GM19035 (cell line): ENCODE data around the gene BCDIN3D.

Experiments used
- ATAC-seq: cut with Tn5 transposase; IDR thresholded peaks from one replicate; pipeline ENCODE4 v1.9.1; 2021; ENCODE audit not compliant: unreplicated experiment

Gene BCDIN3D

DNA sequence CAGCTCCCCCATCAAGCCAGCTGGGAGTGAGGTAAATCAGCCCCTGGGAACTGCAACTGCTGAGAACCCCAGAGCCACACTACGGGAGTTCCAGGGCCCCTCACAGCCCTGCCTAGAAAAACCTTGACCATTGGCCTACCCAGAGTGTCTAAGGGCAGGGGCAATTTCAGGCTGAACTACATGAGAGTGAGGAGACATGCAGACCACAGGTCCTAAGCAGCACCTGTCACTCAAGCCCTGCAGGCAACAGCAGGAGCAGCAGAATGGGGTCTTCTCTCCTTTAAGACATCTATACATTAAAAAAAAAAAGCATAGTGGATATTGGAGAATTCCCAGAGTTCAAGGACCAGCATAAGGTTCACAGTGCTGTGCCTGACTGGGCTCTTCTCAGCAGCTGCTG, 19.6 kb downstream of the BCDIN3D start:
- no peak for ATAC-seq

DNA sequence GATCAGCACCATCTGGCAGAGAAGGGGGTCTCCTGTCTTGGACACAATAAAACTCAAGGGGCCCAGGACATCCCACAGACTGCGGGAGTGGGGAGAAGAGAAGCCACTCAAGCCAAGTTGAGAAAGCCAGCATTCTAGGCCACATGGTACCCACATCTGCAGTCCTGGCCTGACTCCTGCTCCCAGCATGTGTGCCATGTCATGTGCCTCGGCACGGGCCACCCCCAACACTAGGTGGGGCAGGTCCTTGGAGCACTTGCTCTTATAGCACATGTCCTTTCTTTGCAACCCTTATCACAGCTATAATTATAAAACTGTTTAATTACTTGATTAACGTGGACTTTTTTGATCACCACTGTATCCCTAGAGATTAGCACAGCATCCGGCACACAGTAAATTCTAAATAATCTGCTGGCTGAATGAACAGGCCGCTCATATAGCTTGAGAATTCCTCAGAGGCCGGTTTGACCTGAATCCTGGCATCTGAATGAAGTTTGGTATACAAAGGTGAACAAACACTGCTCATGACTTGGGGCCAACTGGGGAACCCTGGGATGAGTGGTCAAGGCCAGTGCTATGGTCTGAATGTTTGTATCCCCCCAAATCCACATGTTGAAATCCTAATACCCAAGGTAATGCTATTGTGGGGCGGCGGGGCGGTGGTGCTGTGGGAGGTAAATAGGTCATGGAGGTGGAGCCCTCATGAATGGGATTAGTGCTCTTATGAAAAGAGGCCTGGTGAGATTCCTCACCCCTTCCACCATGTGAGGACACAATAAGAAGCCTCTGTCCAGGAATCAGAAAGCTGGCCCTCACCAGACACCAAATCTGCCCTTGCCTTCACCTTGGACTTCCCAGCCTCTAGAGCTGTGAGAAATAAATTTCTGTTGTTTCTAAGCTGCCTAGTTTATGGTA, 21.3 kb downstream of the BCDIN3D start:
- ATAC-seq: no peak

DNA sequence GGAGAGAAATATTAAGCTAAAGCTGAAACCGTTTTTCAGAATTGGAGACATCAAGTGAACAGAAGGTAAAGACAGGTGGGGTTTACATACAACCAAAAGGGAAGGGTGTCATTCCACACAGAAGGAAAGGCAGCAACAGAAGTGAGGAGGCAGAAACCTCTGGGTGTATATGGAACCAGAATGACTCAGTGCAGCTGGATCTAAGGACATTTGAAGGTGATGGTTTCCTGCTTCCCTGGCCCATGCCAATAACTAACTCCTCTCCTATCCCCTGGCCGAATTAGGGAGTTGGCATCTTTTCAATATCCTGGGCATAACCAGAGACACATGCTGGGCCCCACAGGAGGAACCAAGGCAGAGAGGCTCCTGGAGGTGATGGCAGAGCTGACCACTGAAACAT, 23.1 kb downstream of the BCDIN3D start:
- no peak for ATAC-seq

- ATAC-seq: no peak
Observed at GRCh38 chr12:49818241-49818895, 24.5 kb downstream of the BCDIN3D start.

- ATAC-seq: no peak
Observed at GRCh38 chr12:49813131-49813530, 29.8 kb downstream of the BCDIN3D start.

- ATAC-seq: no peak
Observed at GRCh38 chr12:49811961-49812401, 30.9 kb downstream of the BCDIN3D start.

- no peak for ATAC-seq
Observed at GRCh38 chr12:49811136-49811535, 31.8 kb downstream of the BCDIN3D start.

GRCh38 chr12:49809906-49810389, 33.0 kb downstream of the BCDIN3D start:
- no peak for ATAC-seq

DNA sequence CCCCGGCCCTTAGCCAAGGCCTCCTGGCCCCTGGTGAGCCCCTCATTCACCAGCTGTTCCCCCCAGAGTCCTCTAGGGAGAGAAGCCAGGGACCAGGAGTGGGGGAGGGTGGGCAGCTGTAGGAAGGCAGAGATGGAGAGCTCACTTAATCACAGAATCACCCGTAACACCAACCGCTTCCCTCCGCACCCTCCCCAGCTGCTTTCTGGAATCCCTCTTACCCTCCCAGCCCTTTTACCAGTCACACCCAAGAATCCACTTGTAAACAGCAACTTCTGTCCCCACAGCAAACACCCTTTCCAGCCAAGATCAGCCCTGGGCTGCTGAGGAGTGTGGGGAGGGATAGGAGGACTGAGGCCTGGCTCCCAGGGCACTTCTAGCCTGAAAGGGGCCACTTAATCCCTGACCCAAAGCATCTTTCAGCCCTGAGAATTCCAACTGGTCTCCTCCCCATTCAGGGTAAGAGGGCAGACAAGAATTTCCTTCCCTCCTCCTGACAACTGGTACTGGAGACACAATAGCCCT, 33.5 kb downstream of the BCDIN3D start:
- ATAC-seq: no peak

- ATAC-seq: no peak
Observed at GRCh38 chr12:49808686-49809380, 34.1 kb downstream of the BCDIN3D start.

DNA sequence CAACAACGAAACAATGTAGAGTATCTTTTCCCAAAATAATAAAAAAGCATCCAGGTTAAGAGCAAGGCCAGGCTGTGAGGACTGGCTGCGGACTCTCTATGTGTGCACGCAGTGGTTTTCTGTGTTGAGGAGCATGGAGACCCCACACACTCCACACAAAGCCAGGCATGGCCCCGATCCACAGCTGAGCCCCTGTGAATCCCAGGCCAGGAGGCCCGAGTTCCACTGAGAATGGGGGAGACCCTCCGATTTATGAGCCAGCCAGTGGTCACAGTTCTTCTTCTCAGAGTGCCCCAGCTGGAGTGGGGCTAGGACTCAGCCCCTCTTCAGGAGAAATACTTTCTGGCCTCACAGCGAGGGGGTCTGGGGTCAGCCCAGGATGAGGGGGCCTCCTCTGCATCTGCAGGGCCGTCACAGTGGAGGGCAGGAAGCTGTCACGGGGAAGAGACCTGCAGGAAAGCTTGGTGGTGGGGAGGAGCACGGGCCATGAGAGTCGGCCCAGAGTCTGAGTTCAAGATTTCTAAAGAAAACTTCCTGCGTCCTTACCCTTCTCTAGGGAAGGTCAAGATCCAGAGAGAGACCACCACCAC, 34.8 kb downstream of the BCDIN3D start:
- ATAC-seq: no peak

- no peak for ATAC-seq
Observed at GRCh38 chr12:49806877-49807276, 36.0 kb downstream of the BCDIN3D start.

- no peak for ATAC-seq
Observed at GRCh38 chr12:49806321-49806813, 36.5 kb downstream of the BCDIN3D start.

GRCh38 chr12:49805409-49805808, 37.5 kb downstream of the BCDIN3D start:
- ATAC-seq: no peak

GRCh38 chr12:49804821-49805220, 38.1 kb downstream of the BCDIN3D start:
- no peak for ATAC-seq

DNA sequence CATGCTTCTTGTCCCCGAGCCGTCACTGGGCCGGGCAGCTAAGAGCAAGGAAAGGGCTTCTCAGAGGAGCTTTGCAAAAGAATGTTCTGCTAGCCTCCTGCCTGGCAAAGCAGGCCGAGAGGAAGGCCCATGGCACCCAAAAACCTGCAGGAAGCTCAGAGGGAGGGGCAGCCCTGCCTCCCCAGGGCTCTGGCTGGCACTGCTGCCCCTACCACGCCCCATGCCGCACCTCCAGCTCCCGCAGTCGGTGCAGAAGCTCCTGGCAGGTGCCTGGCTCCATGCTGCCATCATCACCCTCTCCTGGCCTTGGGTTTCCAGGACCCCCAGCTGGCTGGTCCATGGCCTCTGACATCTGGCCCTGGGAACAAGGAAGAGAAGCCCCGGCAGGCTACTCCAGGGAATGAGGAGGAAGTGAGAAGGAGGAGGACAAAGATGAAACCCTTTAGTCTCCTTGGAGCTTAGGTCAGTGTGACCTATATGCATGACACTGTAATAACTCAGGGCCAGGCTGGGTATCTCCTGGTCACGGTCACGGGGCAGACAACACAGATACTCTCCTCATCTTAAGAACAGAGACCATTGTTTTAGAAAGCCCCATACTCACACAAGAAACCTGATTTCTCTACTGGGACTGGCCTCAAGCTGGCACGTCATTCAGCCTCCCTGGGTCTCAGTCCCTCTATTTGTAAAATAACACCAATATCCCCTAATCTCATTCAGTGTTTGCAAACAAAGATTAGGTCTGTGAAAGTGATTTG, 39.0 kb downstream of the BCDIN3D start:
- ATAC-seq: no peak

GRCh38 chr12:49801141-49802063, 41.5 kb downstream of the BCDIN3D start:
- no peak for ATAC-seq

- no peak for ATAC-seq
Observed at GRCh38 chr12:49800421-49801140, 42.3 kb downstream of the BCDIN3D start.
